Stomach (tissue), 9 donors: ENCODE data around the gene PLEKHA5. TPM values are rescaled to one million over a fixed set of nuclear protein-coding genes. Genes with fewer than 3 reads are reported as not detected.

ENCODE experiments used
- DNase-seq, 2 donors: peaks; one replicate each; pipeline versions ENCODE4 v3.0.0 to v3.0.0-alpha.2; 2013 to 2019
- H3K27ac ChIP-seq, 5 donors: fragments of 200-600 bp in 4 of 5; sonication (generic) in 4 of 5; one replicate each; pipeline ENCODE4 v1.5.1; 2013 to 2019; ENCODE audit warnings: mild to moderate bottlenecking in 1 of 5, moderate library complexity in 1 of 5
- H3K27me3 ChIP-seq, 3 donors: fragments of 200-600 bp; sonication (generic); one replicate each; pipeline ENCODE4 v1.5.1; 2017 to 2019; ENCODE audit warnings: mixed run types in 1 of 3
- H3K36me3 ChIP-seq, 4 donors: fragments of 200-600 bp; sonication (generic); 1 replicate in 3 of 4; 2 replicates in 1 of 4; pipeline ENCODE4 v1.5.1; 2016 to 2019
- H3K4me1 ChIP-seq, 4 donors: fragments of 200-600 bp; sonication (generic); one replicate each; pipeline ENCODE4 v1.5.1; 2016 to 2019
- H3K4me3 ChIP-seq, 4 donors: fragments of 200-600 bp; sonication (generic) in 3 of 4; one replicate each; pipeline ENCODE4 v1.5.1; 2016 to 2019; ENCODE audit warnings: mild to moderate bottlenecking in 1 of 4
- H3K9me3 ChIP-seq, 4 donors: fragments of 200-600 bp; sonication (generic); one replicate each; pipeline ENCODE4 v1.5.1; 2016 to 2019
- EP300 ChIP-seq: sonication (generic); formaldehyde crosslinking; IDR thresholded peaks from one replicate; pipeline ENCODE4 v1.6.1; 2017; ENCODE audit warnings: antibody characterized with exemption
- POLR2A ChIP-seq, 4 donors: fragments of 450-650 bp; IDR thresholded peaks; one replicate each; pipeline ENCODE4 v1.6.1; 2016; ENCODE audit warnings: antibody characterized with exemption in 4 of 4, control low read depth in 2 of 4, mild to moderate bottlenecking in 1 of 4, moderate library complexity in 1 of 4
- POLR2AphosphoS5 ChIP-seq, 3 donors: sonication (generic); formaldehyde crosslinking; IDR thresholded peaks; one replicate each; pipeline ENCODE4 v1.6.1; 2016; ENCODE audit warnings: antibody characterized with exemption in 3 of 3
- WGBS, 5 donors: extraction: QIAGEN DNeasy Blood & Tissue Kit in 3 of 5; methylation state at CpG; one replicate each; pipeline versions ENCODE4 v1.1.5 to v1.1.7; 2013 to 2018; 5-methylcytosine and 5-hydroxymethylcytosine counted together
- intact Hi-C: fragments of 100-400 bp; cut with DNase I; formaldehyde crosslinking; loops from one replicate; pipeline ENCODE4 v1.15.1; 2023; ENCODE audit warnings: low total_unique reads
- polyA plus RNA-seq, 3 donors: library from polyadenylated mRNA; stranded (reverse); fragments of 200-250 nt; gene quantifications; one replicate each; pipeline ENCODE4 v1.2.3, GENCODE V29; 2013
- total RNA-seq, 5 donors: library from RNA; depleted of rRNA; stranded (reverse); fragments of >200 nt; gene quantifications; one replicate each; pipeline versions ENCODE4 v1.1.0 to v1.2.3, GENCODE V29; 2014 to 2016
- TF ChIP-seq, protein P1 (sequence below), 7 experiments: fragments of 450-650 bp in 4 of 7; fragments of 200-600 bp in 3 of 7; sonication (generic) in 3 of 7; IDR thresholded peaks; one replicate each; pipeline ENCODE4 v1.5.1; 2016 to 2019; ENCODE audit warnings: antibody characterized with exemption in 7 of 7, control low read depth in 2 of 7, mild to moderate bottlenecking in 1 of 7
- donor health status: healthy with polysubstance abuse.
- donor health status: Bipolar disorder and iron deficiency.
- donor health status: healthy.

Gene PLEKHA5
- total and polyA plus RNA-seq, 8 donors = 13.8 to 156 (median 36.6) TPM

DNA sequence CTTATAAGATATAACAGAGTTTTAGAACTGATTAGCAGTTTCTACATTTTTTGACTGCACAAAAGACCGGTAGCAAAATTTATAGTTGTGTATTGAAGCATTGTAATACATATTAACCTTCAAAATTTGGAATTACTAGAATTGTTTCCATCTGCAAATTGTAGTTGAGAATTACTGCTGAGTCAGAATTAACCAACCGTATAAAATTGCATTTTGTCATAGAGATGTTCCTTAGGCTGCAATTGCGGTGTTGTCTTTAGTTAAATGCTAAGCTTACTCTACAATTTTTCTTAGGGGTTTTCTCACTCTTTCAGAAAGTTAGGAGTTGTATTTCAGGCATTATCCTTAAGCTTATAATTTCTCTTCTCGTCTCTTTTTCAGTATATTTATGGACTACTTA is 132.2 kb downstream of the PLEKHA5 start:
- Histone ChIP-seq H3K27ac (no peak overlapping the region), H3K36me3 (peaks cover 0 to 27% (median 14%) of the 10 kb centered on the region in 4 donors), H3K4me1 (no peaks in the 10 kb centered on the region), H3K4me3 (no peak overlapping the region), H3K9me3 (no peaks in the 10 kb centered on the region), H3K27me3 (no peaks in the 10 kb centered on the region)
- intact Hi-C loops = no loop called here
- TF ChIP-seq, protein P1, sequence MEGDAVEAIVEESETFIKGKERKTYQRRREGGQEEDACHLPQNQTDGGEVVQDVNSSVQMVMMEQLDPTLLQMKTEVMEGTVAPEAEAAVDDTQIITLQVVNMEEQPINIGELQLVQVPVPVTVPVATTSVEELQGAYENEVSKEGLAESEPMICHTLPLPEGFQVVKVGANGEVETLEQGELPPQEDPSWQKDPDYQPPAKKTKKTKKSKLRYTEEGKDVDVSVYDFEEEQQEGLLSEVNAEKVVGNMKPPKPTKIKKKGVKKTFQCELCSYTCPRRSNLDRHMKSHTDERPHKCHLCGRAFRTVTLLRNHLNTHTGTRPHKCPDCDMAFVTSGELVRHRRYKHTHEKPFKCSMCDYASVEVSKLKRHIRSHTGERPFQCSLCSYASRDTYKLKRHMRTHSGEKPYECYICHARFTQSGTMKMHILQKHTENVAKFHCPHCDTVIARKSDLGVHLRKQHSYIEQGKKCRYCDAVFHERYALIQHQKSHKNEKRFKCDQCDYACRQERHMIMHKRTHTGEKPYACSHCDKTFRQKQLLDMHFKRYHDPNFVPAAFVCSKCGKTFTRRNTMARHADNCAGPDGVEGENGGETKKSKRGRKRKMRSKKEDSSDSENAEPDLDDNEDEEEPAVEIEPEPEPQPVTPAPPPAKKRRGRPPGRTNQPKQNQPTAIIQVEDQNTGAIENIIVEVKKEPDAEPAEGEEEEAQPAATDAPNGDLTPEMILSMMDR (IDR thresholded peaks at IDR 0.05) = no peak
- no peak for TF ChIP-seq POLR2AphosphoS5 (IDR thresholded peaks at IDR 0.05)
- no peak for TF ChIP-seq POLR2A (IDR thresholded peaks at IDR 0.05)
- no peak for TF ChIP-seq EP300
- WGBS, 5 donors = 95 to 97% (median 96%) methylated on average over 4 of the region's 4 CpGs
- DNase-seq = no peak

DNA sequence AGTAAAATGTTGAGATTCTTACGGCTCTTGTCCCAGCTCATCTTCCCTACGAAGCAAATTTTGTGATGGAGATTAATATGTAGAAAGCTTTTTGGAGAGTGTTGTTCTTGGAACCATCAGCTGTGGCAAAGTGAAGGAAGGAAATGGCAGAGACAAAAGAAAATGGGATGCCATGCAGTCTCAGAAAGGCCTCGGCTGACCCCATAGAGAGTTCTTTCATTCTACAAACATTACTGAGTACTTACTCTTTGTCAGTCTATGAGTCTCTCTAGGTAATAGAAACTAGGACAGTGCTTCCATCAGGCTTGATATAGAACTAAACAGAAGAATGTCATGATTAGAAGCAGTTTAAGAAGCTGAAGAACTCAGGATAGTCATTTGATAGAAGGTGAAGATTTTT is 134.1 kb downstream of the PLEKHA5 start:
- intact Hi-C loops = no loop called here
- peaks cover 0 to 31% (median 19%) of the 10 kb centered on the region in 4 donors for H3K36me3 ChIP-seq
- DNase-seq = no peak
- no peak overlapping the region for H3K4me3 ChIP-seq
- no peaks in the 10 kb centered on the region for H3K4me1 ChIP-seq
- no peaks in the 10 kb centered on the region for H3K9me3 ChIP-seq
- 81 to 96% (median 93%) methylated on average over 3 of the region's 3 CpGs for WGBS, 5 donors
- TF ChIP-seq, protein P1 (IDR thresholded peaks at IDR 0.05) = no peak
- no peak for TF ChIP-seq POLR2AphosphoS5 (IDR thresholded peaks at IDR 0.05)
- TF ChIP-seq EP300 = no peak
- TF ChIP-seq POLR2A (IDR thresholded peaks at IDR 0.05) = no peak
- H3K27me3 ChIP-seq = no peaks in the 10 kb centered on the region
- H3K27ac ChIP-seq = no peak overlapping the region

DNA sequence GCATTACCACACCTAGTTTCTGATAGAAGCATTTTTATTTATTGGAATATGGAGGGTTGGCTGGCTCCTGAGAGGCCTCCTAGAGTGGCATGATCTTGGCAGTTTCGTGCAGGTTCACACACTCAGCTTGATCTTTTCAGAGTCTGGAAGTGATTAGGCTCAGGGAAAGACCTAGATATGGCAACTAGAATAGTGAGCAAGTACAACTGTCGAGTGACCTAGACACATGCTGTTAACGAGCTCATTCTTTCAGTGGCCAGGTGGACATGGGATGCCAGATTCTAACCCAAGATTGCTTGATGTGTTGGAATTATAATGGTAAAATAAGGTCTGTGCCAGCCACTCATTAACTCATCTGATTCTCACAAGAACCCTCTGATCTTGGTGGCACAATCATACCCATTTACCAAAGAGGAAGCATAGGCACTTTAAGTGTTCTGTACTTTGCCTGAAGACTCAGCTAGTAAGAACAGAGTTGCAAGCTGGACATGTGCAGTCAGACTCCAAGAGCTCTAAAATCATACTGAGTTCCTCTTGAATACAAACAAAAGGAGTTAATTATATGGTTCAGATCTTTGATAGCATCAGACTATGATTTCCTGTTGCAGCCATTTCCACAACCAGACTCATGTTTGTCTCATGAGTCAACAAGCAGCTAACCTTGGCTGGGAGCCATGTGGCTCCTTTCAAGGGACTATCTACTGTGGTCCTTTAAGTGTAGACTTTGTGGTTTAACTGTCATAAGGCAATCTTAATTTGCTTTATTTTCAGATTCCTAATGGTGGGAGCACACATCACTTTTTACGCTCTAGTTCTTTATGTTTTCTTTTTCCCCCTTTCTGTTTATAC is 144.2 kb downstream of the PLEKHA5 start:
- Histone ChIP-seq H3K4me1 (peaks cover 7 to 17% (median 10%) of the 10 kb centered on the region in 4 donors), H3K36me3 (peaks cover 8 to 47% (median 37%) of the 10 kb centered on the region in 4 donors), H3K27me3 (no peaks in the 10 kb centered on the region), H3K27ac (peak overlapping the region in 2 of 5 donors; percentile 27), H3K9me3 (no peaks in the 10 kb centered on the region), H3K4me3 (no peak overlapping the region)
- DNase-seq = peak; percentile 67 to 72
- WGBS, 5 donors = 70 to 94% (median 88%) methylated on average over 4 of the region's 4 CpGs
- TF ChIP-seq POLR2AphosphoS5 (IDR thresholded peaks at IDR 0.05) (peak in 2 of 3 donors; percentile 13 to 62), EP300 (no peak)
- intact Hi-C loops = no loop called here

DNA sequence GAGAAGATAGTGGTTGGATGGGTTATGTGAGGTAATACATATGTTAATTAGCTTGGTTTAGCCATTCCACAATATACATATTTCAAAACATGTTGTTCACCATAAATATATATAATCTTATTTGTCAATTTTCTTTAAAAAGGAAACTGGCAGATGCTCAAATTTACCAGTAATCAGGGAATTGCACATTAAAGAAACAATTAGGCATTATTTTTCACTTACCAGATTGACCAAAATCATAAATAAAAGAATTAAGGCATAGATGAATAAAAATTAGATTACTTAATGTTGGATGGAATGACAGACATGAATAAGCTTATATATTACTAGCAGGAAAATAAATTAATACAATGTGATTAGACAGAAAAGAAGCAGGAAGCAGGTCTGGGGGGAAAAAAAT is 147.2 kb downstream of the PLEKHA5 start:
- no peak overlapping the region for H3K27ac ChIP-seq
- no peaks in the 10 kb centered on the region for H3K9me3 ChIP-seq
- no peaks in the 10 kb centered on the region for H3K27me3 ChIP-seq
- intact Hi-C loops = no loop called here
- peaks cover 7 to 11% (median 10%) of the 10 kb centered on the region in 4 donors for H3K4me1 ChIP-seq
- DNase-seq = no peak
- TF ChIP-seq, protein P1 (IDR thresholded peaks at IDR 0.05) = no peak
- TF ChIP-seq POLR2A (IDR thresholded peaks at IDR 0.05) = no peak
- TF ChIP-seq EP300 = no peak
- no peak for TF ChIP-seq POLR2AphosphoS5 (IDR thresholded peaks at IDR 0.05)
- no peak overlapping the region for H3K4me3 ChIP-seq
- peaks cover 8 to 48% (median 30%) of the 10 kb centered on the region in 4 donors for H3K36me3 ChIP-seq

DNA sequence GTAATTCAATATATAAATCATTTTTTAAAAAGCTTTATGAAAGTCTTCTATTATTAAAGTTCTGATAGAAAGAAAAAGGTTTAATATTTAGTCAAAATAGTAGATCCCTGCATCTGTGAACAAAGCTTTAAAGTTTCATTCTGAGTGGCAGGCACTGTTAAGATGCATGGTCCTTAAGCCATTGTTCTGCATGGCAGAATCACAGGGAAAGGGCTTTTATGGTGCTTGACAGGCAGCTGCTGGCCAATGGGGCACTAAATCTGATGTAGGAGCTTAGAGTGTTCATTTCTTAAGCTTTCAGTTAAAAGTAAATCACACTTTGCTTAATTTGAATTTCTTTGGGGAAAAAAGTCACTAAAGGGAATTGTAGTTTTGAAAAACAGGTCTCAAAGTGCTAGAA is 148.2 kb downstream of the PLEKHA5 start:
- intact Hi-C loops = no loop called here
- Histone ChIP-seq H3K4me3 (no peak overlapping the region), H3K9me3 (no peaks in the 10 kb centered on the region), H3K27ac (no peak overlapping the region), H3K36me3 (peaks cover 8 to 47% (median 30%) of the 10 kb centered on the region in 4 donors), H3K4me1 (peaks cover 7 to 11% (median 10%) of the 10 kb centered on the region in 4 donors), H3K27me3 (no peaks in the 10 kb centered on the region)
- no peak for DNase-seq
- TF ChIP-seq EP300 (no peak), POLR2AphosphoS5 (IDR thresholded peaks at IDR 0.05) (no peak), POLR2A (IDR thresholded peaks at IDR 0.05) (no peak)
- TF ChIP-seq, protein P1 (IDR thresholded peaks at IDR 0.05) = no peak
